ENCODE data around the gene STARD13. TPM values are rescaled to one million over a fixed set of nuclear protein-coding genes. Genes with fewer than 3 reads are reported as not detected.

Gene STARD13
- total RNA-seq, 2 experiments from 2014 or later: 0.57 TPM; not detected in 1

DNA sequence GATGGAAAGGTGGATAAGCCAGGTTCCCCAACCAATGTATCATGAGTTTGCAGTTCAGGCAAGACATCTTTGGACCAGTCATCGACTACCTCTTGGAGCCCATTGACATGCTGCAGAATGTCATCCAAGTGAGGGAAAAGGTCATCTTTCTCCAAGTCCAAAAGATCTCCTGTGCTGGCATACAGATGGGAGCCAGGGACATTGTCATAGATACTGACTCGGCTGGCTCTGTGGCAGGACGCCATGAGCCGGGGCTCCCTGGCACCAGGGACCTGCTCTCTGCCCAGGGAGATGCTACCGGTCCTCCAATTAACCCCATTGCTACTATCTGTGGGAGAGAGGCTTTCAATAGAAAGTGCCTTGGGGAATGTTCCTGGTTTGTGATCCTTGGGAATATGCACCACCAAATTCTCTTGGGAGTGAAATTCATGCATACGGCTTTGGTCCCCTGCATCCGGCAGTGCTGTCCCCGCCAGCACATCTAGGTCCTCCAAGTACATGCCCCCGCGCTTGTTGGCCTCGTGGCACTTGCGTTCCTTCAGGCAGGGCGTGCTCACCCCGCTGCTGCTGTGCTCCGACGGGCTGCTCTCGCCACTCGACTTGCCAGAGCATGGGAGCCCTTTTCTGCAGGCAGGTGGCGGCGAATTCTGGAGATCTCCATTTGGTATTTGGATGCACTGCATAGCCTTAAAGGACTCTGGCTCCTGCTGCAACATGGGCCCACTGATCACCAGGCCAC is 156.3 kb downstream of the STARD13 start:
- POLR2A ChIA-PET: no interaction called here
- TF ChIP-seq EZH2phosphoT487 (IDR thresholded peaks at IDR 0.05; ENCODE audit: borderline replicate concordance, low read depth, low read length) (no peak), CTCF (conservative IDR thresholded peaks at IDR 0.05; ENCODE audit: low read length) (no peak)
- no peaks in the 10 kb centered on the region for H4K20me1 ChIP-seq (ENCODE audit: insufficient read depth, low read length)
- no peak overlapping the region for H3K27ac ChIP-seq (ENCODE audit: low read depth, low read length, poor library complexity, severe bottlenecking)
- H3K9me2 ChIP-seq (ENCODE audit: insufficient read depth, low read length): no peaks in the 10 kb centered on the region
- H3K36me3 ChIP-seq (ENCODE audit: insufficient read depth, low read length): no peaks in the 10 kb centered on the region
- H3K79me2 ChIP-seq (ENCODE audit: insufficient read depth, low read depth, low read length): no peaks in the 10 kb centered on the region
- no peaks in the 10 kb centered on the region for H3K9me3 ChIP-seq (ENCODE audit: low read length)
- no peak overlapping the region for H3K4me2 ChIP-seq (ENCODE audit: low read length)
- no peaks in the 10 kb centered on the region for H3K4me1 ChIP-seq (ENCODE audit: insufficient read depth, low read length, poor library complexity, severe bottlenecking)
- intact Hi-C loops (cut with micrococcal nuclease; ENCODE audit: unreplicated experiment): no loop called here
- H2AFZ ChIP-seq (ENCODE audit: low read length): no peak overlapping the region
- DNase-seq (ENCODE audit: low spot score): no peak
- H3K4me3 ChIP-seq (ENCODE audit: low read depth, low read length, poor library complexity, severe bottlenecking): no peak overlapping the region
- CTCF ChIA-PET (ENCODE audit: unreplicated experiment): no interaction called here
- no TSS peak for BruUV-seq (replicated peaks)

- H2AFZ ChIP-seq (ENCODE audit: low read length): no peak overlapping the region
- POLR2A ChIA-PET: no interaction called here
- no peak overlapping the region for H3K4me3 ChIP-seq (ENCODE audit: low read depth, low read length, poor library complexity, severe bottlenecking)
- H3K9me2 ChIP-seq (ENCODE audit: insufficient read depth, low read length): no peaks in the 10 kb centered on the region
- DNase-seq (ENCODE audit: low spot score): no peak
- H3K4me2 ChIP-seq (ENCODE audit: low read length): no peak overlapping the region
- TF ChIP-seq EZH2phosphoT487 (IDR thresholded peaks at IDR 0.05; ENCODE audit: borderline replicate concordance, low read depth, low read length) (no peak), CTCF (conservative IDR thresholded peaks at IDR 0.05; ENCODE audit: low read length) (no peak)
- intact Hi-C loops (cut with micrococcal nuclease; ENCODE audit: unreplicated experiment): no loop called here
- no peaks in the 10 kb centered on the region for H4K20me1 ChIP-seq (ENCODE audit: insufficient read depth, low read length)
- no peak overlapping the region for H3K27ac ChIP-seq (ENCODE audit: low read depth, low read length, poor library complexity, severe bottlenecking)
- BruUV-seq (replicated peaks): no TSS peak
- no peaks in the 10 kb centered on the region for H3K79me2 ChIP-seq (ENCODE audit: insufficient read depth, low read depth, low read length)
- no peaks in the 10 kb centered on the region for H3K36me3 ChIP-seq (ENCODE audit: insufficient read depth, low read length)
- no peaks in the 10 kb centered on the region for H3K4me1 ChIP-seq (ENCODE audit: insufficient read depth, low read length, poor library complexity, severe bottlenecking)
- no peaks in the 10 kb centered on the region for H3K9me3 ChIP-seq (ENCODE audit: low read length)
- CTCF ChIA-PET (ENCODE audit: unreplicated experiment): no interaction called here
Observed at GRCh38 chr13:33128134-33128533, 157.4 kb downstream of the STARD13 start.

GRCh38 chr13:33127009-33127551 is 158.5 kb downstream of the STARD13 start:
- no peak overlapping the region for H3K4me2 ChIP-seq (ENCODE audit: low read length)

More at GRCh38 chr13:33127009-33127551, 158.5 kb downstream of the STARD13 start:
- POLR2A ChIA-PET: interaction anchor here (0.8 kb wide), 1 partner anchor 16 kb away, joined by 5 read pairs; no protein-coding TSS in a partner anchor
- DNase-seq (ENCODE audit: low spot score): no peak
- Histone ChIP-seq H3K9me3 (ENCODE audit: low read length) (no peaks in the 10 kb centered on the region), H3K9me2 (ENCODE audit: insufficient read depth, low read length) (no peaks in the 10 kb centered on the region), H3K36me3 (ENCODE audit: insufficient read depth, low read length) (no peaks in the 10 kb centered on the region), H3K79me2 (ENCODE audit: insufficient read depth, low read depth, low read length) (no peaks in the 10 kb centered on the region), H4K20me1 (ENCODE audit: insufficient read depth, low read length) (no peaks in the 10 kb centered on the region), H3K4me3 (ENCODE audit: low read depth, low read length, poor library complexity, severe bottlenecking) (no peak overlapping the region), H2AFZ (ENCODE audit: low read length) (no peak overlapping the region), H3K4me1 (ENCODE audit: insufficient read depth, low read length, poor library complexity, severe bottlenecking) (no peaks in the 10 kb centered on the region), H3K27ac (ENCODE audit: low read depth, low read length, poor library complexity, severe bottlenecking) (no peak overlapping the region)
- CTCF ChIA-PET (ENCODE audit: unreplicated experiment): no interaction called here
- no TSS peak for BruUV-seq (replicated peaks)
- TF ChIP-seq EZH2phosphoT487 (IDR thresholded peaks at IDR 0.05; ENCODE audit: borderline replicate concordance, low read depth, low read length) (no peak), CTCF (conservative IDR thresholded peaks at IDR 0.05; ENCODE audit: low read length) (no peak)
- intact Hi-C loops (cut with micrococcal nuclease; ENCODE audit: unreplicated experiment): no loop called here

Measured in OCI-LY7 (cell line).